ENCODE measurements around the gene IL20RB. TPM values are rescaled to one million over a fixed set of nuclear protein-coding genes. Genes with fewer than 3 reads are reported as not detected.

IL20RB gene
- total RNA-seq, 1 donor from 2014 or later = 1.8 TPM

- Mint-ChIP-seq H3K36me3 (ENCODE audit: unreplicated experiment) (peaks cover 5% of the 10 kb centered on the region), H3K27ac (ENCODE audit: unreplicated experiment) (no peak overlapping the region), H3K4me3 (ENCODE audit: unreplicated experiment) (no peak overlapping the region), H3K27me3 (ENCODE audit: unreplicated experiment) (no peaks in the 10 kb centered on the region), H3K4me1 (ENCODE audit: low read depth, unreplicated experiment) (peaks cover 4% of the 10 kb centered on the region), H3K9me3 (ENCODE audit: unreplicated experiment) (no peaks in the 10 kb centered on the region)
- no peak for DNase-seq
- TF ChIP-seq, protein P1, sequence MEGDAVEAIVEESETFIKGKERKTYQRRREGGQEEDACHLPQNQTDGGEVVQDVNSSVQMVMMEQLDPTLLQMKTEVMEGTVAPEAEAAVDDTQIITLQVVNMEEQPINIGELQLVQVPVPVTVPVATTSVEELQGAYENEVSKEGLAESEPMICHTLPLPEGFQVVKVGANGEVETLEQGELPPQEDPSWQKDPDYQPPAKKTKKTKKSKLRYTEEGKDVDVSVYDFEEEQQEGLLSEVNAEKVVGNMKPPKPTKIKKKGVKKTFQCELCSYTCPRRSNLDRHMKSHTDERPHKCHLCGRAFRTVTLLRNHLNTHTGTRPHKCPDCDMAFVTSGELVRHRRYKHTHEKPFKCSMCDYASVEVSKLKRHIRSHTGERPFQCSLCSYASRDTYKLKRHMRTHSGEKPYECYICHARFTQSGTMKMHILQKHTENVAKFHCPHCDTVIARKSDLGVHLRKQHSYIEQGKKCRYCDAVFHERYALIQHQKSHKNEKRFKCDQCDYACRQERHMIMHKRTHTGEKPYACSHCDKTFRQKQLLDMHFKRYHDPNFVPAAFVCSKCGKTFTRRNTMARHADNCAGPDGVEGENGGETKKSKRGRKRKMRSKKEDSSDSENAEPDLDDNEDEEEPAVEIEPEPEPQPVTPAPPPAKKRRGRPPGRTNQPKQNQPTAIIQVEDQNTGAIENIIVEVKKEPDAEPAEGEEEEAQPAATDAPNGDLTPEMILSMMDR (IDR thresholded peaks at IDR 0.05; ENCODE audit: partially characterized antibody, unreplicated experiment) = no peak
Observed at GRCh38 chr3:136925425-136926190, 32.2 kb upstream of the IL20RB start.

DNA sequence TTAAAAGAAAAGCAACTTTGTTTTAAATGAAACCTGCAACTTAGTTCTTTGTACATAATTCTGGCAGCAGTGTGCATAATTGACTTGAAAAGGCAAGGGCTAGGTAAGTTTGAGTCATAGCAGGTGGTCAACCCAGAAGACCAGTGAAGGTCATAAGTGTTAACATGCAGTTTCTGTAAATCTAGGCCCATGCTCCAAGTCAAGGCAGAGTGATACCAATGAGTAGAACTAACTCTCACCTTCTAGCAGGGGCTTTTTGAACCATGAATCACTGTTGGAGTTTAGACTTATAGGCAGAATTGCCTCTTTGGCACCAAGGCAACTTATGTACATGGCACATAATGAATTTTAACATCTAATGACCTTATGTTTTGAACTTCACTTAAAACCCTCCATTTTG, 29.5 kb upstream of the IL20RB start:
- Mint-ChIP-seq H3K36me3 (ENCODE audit: unreplicated experiment) (no peaks in the 10 kb centered on the region), H3K27ac (ENCODE audit: unreplicated experiment) (no peak overlapping the region), H3K4me3 (ENCODE audit: unreplicated experiment) (no peak overlapping the region), H3K27me3 (ENCODE audit: unreplicated experiment) (no peaks in the 10 kb centered on the region), H3K4me1 (ENCODE audit: low read depth, unreplicated experiment) (peaks cover 4% of the 10 kb centered on the region), H3K9me3 (ENCODE audit: unreplicated experiment) (no peaks in the 10 kb centered on the region)
- TF ChIP-seq, protein P1 (IDR thresholded peaks at IDR 0.05; ENCODE audit: partially characterized antibody, unreplicated experiment) = no peak
- no peak for DNase-seq

- Mint-ChIP-seq H3K4me1 (ENCODE audit: low read depth, unreplicated experiment) (peaks cover 4% of the 10 kb centered on the region), H3K36me3 (ENCODE audit: unreplicated experiment) (no peaks in the 10 kb centered on the region), H3K9me3 (ENCODE audit: unreplicated experiment) (no peaks in the 10 kb centered on the region), H3K4me3 (ENCODE audit: unreplicated experiment) (no peak overlapping the region), H3K27me3 (ENCODE audit: unreplicated experiment) (no peaks in the 10 kb centered on the region), H3K27ac (ENCODE audit: unreplicated experiment) (no peak overlapping the region)
- no peak for DNase-seq
- TF ChIP-seq, protein P1 (IDR thresholded peaks at IDR 0.05; ENCODE audit: partially characterized antibody, unreplicated experiment) = no peak
Observed at GRCh38 chr3:136929977-136930670, 27.7 kb upstream of the IL20RB start.

- no peaks in the 10 kb centered on the region for H3K27me3 Mint-ChIP-seq (ENCODE audit: unreplicated experiment)
- no peaks in the 10 kb centered on the region for H3K9me3 Mint-ChIP-seq (ENCODE audit: unreplicated experiment)
- DNase-seq = no peak
- H3K4me3 Mint-ChIP-seq (ENCODE audit: unreplicated experiment) = no peak overlapping the region
- TF ChIP-seq, protein P1 (IDR thresholded peaks at IDR 0.05; ENCODE audit: partially characterized antibody, unreplicated experiment) = no peak
- H3K27ac Mint-ChIP-seq (ENCODE audit: unreplicated experiment) = no peak overlapping the region
- H3K4me1 Mint-ChIP-seq (ENCODE audit: low read depth, unreplicated experiment) = no peaks in the 10 kb centered on the region
- H3K36me3 Mint-ChIP-seq (ENCODE audit: unreplicated experiment) = peaks cover 3% of the 10 kb centered on the region
Observed at GRCh38 chr3:136931606-136932005, 26.2 kb upstream of the IL20RB start.

GRCh38 chr3:136932523-136932922, 25.3 kb upstream of the IL20RB start:
- Mint-ChIP-seq H3K36me3 (ENCODE audit: unreplicated experiment) (peaks cover 9% of the 10 kb centered on the region), H3K4me3 (ENCODE audit: unreplicated experiment) (no peak overlapping the region), H3K27me3 (ENCODE audit: unreplicated experiment) (no peaks in the 10 kb centered on the region), H3K9me3 (ENCODE audit: unreplicated experiment) (no peaks in the 10 kb centered on the region), H3K27ac (ENCODE audit: unreplicated experiment) (no peak overlapping the region), H3K4me1 (ENCODE audit: low read depth, unreplicated experiment) (no peaks in the 10 kb centered on the region)
- TF ChIP-seq, protein P1 (IDR thresholded peaks at IDR 0.05; ENCODE audit: partially characterized antibody, unreplicated experiment) = no peak
- DNase-seq = no peak

All from glutamatergic neuron (in vitro differentiated cells).